ENCODE measurements around the gene DEFB123.

Gene DEFB123

GRCh38 chr20:31440012-31440659 lies at the start of gene DEFB123:
Gene DEFB123, plus strand, starts transcription at chr20:31440632. Its CDS starts 67 bp downstream, at chr20:31440699.
- no peak for TF ChIP-seq LEF1 (IDR thresholded peaks at IDR 0.05; ENCODE audit: borderline replicate concordance)
- no peak for TF ChIP-seq ARNT (IDR thresholded peaks at IDR 0.05)
- TF ChIP-seq FOXA1 (IDR thresholded peaks at IDR 0.05), result no peak
- no peak for TF ChIP-seq ZNF384 (IDR thresholded peaks at IDR 0.05)
- no peak for TF ChIP-seq PKNOX1 (IDR thresholded peaks at IDR 0.05)
- TF ChIP-seq NFRKB (IDR thresholded peaks at IDR 0.05), result no peak
- TF ChIP-seq SUZ12 (IDR thresholded peaks at IDR 0.05), result no peak
- TF ChIP-seq FOXK2 (IDR thresholded peaks at IDR 0.05), result no peak
- TF ChIP-seq BHLHE40 (IDR thresholded peaks at IDR 0.05; ENCODE audit: borderline replicate concordance), result no peak
- no peak for TF ChIP-seq FOXM1 (IDR thresholded peaks at IDR 0.05; ENCODE audit: borderline replicate concordance)
- no peak for TF ChIP-seq SP1 (IDR thresholded peaks at IDR 0.05)
- TF ChIP-seq HDGF (IDR thresholded peaks at IDR 0.05; ENCODE audit: borderline replicate concordance), result no peak
- TF ChIP-seq TARDBP (IDR thresholded peaks at IDR 0.05), result no peak
- no peak for DNase-seq (ENCODE audit: extremely low spot score)
- POLR2A ChIA-PET, result no interaction called here
- CTCF ChIA-PET, result interaction anchor here (0.6 to 1.4 kb wide), 3 partner anchors 9 to 85 kb away, joined by 4 read pairs; no protein-coding TSS in a partner anchor

- DNase-seq (ENCODE audit: extremely low spot score), result no peak
- TF ChIP-seq HDGF (IDR thresholded peaks at IDR 0.05; ENCODE audit: borderline replicate concordance) (no peak), FOXA1 (IDR thresholded peaks at IDR 0.05) (no peak), TARDBP (IDR thresholded peaks at IDR 0.05) (no peak), NFRKB (IDR thresholded peaks at IDR 0.05) (no peak), LEF1 (IDR thresholded peaks at IDR 0.05; ENCODE audit: borderline replicate concordance) (no peak), FOXK2 (IDR thresholded peaks at IDR 0.05) (no peak), BHLHE40 (IDR thresholded peaks at IDR 0.05; ENCODE audit: borderline replicate concordance) (no peak), ZNF384 (IDR thresholded peaks at IDR 0.05) (no peak)
- ChIA-PET CTCF (no interaction called here), POLR2A (no interaction called here)
These were observed 47.6 kb upstream of the DEFB123 start for GRCh38 chr20:31392836-31393235.

GRCh38 chr20:31394900-31395299 lies 45.5 kb upstream of the DEFB123 start:
- TF ChIP-seq FOXA1 (IDR thresholded peaks at IDR 0.05) (no peak), FOXK2 (IDR thresholded peaks at IDR 0.05) (no peak), SUZ12 (IDR thresholded peaks at IDR 0.05) (no peak), SP1 (IDR thresholded peaks at IDR 0.05) (no peak), ELF4 (IDR thresholded peaks at IDR 0.05) (no peak), FOXM1 (IDR thresholded peaks at IDR 0.05; ENCODE audit: borderline replicate concordance) (no peak), L3MBTL2 (conservative IDR thresholded peaks at IDR 0.05) (no peak), NFRKB (IDR thresholded peaks at IDR 0.05) (no peak), TARDBP (IDR thresholded peaks at IDR 0.05) (no peak), BHLHE40 (IDR thresholded peaks at IDR 0.05; ENCODE audit: borderline replicate concordance) (no peak), HDGF (IDR thresholded peaks at IDR 0.05; ENCODE audit: borderline replicate concordance) (no peak), LEF1 (IDR thresholded peaks at IDR 0.05; ENCODE audit: borderline replicate concordance) (no peak), CTBP1 (IDR thresholded peaks at IDR 0.05; ENCODE audit: borderline replicate concordance) (no peak), ZNF384 (IDR thresholded peaks at IDR 0.05) (no peak), ARNT (IDR thresholded peaks at IDR 0.05) (no peak), PKNOX1 (IDR thresholded peaks at IDR 0.05) (no peak)
- ChIA-PET POLR2A (no interaction called here), CTCF (no interaction called here)
- no peak for DNase-seq (ENCODE audit: extremely low spot score)

GRCh38 chr20:31403886-31404285 lies 36.5 kb upstream of the DEFB123 start:
- no peak for DNase-seq (ENCODE audit: extremely low spot score)
- TF ChIP-seq ELF4 (IDR thresholded peaks at IDR 0.05), result no peak
- TF ChIP-seq TARDBP (IDR thresholded peaks at IDR 0.05), result no peak
- TF ChIP-seq SUZ12 (IDR thresholded peaks at IDR 0.05), result no peak
- no peak for TF ChIP-seq FOXA1 (IDR thresholded peaks at IDR 0.05)
- TF ChIP-seq HDGF (IDR thresholded peaks at IDR 0.05; ENCODE audit: borderline replicate concordance), result no peak
- TF ChIP-seq LEF1 (IDR thresholded peaks at IDR 0.05; ENCODE audit: borderline replicate concordance), result no peak
- TF ChIP-seq FOXK2 (IDR thresholded peaks at IDR 0.05), result no peak
- no peak for TF ChIP-seq CTBP1 (IDR thresholded peaks at IDR 0.05; ENCODE audit: borderline replicate concordance)
- no peak for TF ChIP-seq ZNF384 (IDR thresholded peaks at IDR 0.05)
- TF ChIP-seq PKNOX1 (IDR thresholded peaks at IDR 0.05), result no peak
- no peak for TF ChIP-seq FOXM1 (IDR thresholded peaks at IDR 0.05; ENCODE audit: borderline replicate concordance)
- no peak for TF ChIP-seq SP1 (IDR thresholded peaks at IDR 0.05)
- ChIA-PET CTCF (no interaction called here), POLR2A (no interaction called here)

GRCh38 chr20:31406115-31406514 lies 34.3 kb upstream of the DEFB123 start, which contains the start of gene DEFB121:
Gene DEFB121, minus strand, starts transcription at chr20:31406215. Its CDS starts 63 bp downstream, at chr20:31406152.
- no peak for TF ChIP-seq CTBP1 (IDR thresholded peaks at IDR 0.05; ENCODE audit: borderline replicate concordance)
- TF ChIP-seq ZNF384 (IDR thresholded peaks at IDR 0.05), result no peak
- TF ChIP-seq BHLHE40 (IDR thresholded peaks at IDR 0.05; ENCODE audit: borderline replicate concordance), result no peak
- no peak for TF ChIP-seq LEF1 (IDR thresholded peaks at IDR 0.05; ENCODE audit: borderline replicate concordance)
- TF ChIP-seq SP1 (IDR thresholded peaks at IDR 0.05), result no peak
- no peak for TF ChIP-seq SUZ12 (IDR thresholded peaks at IDR 0.05)
- no peak for TF ChIP-seq FOXM1 (IDR thresholded peaks at IDR 0.05; ENCODE audit: borderline replicate concordance)
- no peak for TF ChIP-seq PKNOX1 (IDR thresholded peaks at IDR 0.05)
- no peak for TF ChIP-seq FOXA1 (IDR thresholded peaks at IDR 0.05)

More at GRCh38 chr20:31406115-31406514, 34.3 kb upstream of the DEFB123 start, which contains the start of gene DEFB121:
- POLR2A ChIA-PET, result no interaction called here
- CTCF ChIA-PET, result no interaction called here
- DNase-seq (ENCODE audit: extremely low spot score), result no peak

Data from HEK293T (cell line).